GM10266 (cell line): Measurements from ENCODE around the gene NIPAL1.
"Not testable (repeated sequence)": the region's sequence is repeated elsewhere in the genome, so short reads cannot be mapped to it uniquely, and the experiment has no call there.

ENCODE experiments used
- DNase-seq: peaks from one replicate; pipeline ENCODE4 v3.0.0; 2012; ENCODE audit errors: extremely low spot score
- TF ChIP-seq, protein P1 (sequence below): IDR thresholded peaks from 2 replicates; pipeline ENCODE4 v1.5.1; 2012; ENCODE audit warnings: mild to moderate bottlenecking, low read depth; ENCODE audit not compliant: control insufficient read depth, insufficient read depth; ENCODE audit errors: missing control alignments

The NIPAL1 gene

DNA sequence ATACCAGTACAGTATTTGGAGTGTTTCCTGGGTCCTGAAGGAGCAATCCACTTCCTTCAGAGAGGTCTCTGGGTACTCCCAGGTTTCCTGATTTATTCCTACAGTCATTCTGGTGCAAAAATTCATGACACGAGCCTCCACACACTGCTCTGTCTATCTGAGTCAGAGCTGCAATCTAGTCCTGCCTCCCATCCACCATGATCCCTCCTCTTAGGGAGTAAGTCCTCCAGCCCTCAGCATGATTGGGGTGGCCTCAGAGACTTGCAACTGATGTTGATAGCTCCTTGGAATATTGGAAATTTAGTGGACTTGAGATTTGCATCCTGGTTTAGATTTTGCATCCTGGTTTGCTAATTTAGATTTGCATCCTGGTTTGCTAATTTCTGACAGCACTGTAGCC lies 20.6 kb upstream of the NIPAL1 start:
- TF ChIP-seq, protein P1, sequence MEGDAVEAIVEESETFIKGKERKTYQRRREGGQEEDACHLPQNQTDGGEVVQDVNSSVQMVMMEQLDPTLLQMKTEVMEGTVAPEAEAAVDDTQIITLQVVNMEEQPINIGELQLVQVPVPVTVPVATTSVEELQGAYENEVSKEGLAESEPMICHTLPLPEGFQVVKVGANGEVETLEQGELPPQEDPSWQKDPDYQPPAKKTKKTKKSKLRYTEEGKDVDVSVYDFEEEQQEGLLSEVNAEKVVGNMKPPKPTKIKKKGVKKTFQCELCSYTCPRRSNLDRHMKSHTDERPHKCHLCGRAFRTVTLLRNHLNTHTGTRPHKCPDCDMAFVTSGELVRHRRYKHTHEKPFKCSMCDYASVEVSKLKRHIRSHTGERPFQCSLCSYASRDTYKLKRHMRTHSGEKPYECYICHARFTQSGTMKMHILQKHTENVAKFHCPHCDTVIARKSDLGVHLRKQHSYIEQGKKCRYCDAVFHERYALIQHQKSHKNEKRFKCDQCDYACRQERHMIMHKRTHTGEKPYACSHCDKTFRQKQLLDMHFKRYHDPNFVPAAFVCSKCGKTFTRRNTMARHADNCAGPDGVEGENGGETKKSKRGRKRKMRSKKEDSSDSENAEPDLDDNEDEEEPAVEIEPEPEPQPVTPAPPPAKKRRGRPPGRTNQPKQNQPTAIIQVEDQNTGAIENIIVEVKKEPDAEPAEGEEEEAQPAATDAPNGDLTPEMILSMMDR = no peak
- DNase-seq = no peak

DNA sequence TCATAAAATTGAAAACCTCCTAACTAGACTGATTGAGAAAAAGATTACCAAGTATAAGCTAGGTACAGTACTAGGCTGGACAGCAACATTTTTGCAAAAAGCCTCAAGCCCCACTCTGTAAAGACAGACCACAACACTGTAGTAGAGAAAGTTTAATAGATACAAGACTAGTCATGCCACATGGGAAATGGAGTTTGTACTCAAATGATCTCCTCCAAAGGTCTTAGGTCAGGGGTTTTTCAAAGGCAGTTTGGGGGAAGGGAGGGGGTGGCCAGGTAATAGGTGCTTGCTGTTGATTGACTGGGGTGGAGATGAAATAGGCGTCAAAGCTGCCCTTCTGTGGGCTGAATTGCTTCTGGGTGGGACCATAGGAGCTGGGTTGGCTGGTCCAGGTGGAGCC lies 14.3 kb upstream of the NIPAL1 start:
- no peak for DNase-seq
- TF ChIP-seq, protein P1 = no peak

DNA sequence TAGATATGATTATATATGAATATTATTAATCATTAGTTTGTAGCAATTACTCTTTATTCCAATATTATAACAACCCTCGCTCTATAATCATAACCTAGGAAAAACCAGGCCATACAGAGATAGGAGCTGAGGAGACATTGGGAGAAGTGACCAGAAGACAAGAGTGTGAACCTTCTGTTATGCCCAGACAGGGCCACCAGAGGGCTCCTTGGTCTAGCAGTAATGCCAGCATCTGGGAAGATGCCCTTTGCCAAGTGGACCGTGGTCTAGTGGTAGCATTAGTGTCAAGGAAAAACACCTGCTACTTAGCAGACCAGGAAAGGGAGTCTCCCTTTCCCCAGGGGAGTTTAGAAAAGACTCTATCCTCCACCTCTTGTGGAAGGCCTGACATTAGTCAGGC lies 13.0 kb upstream of the NIPAL1 start:
- TF ChIP-seq, protein P1 = peak; percentile 66
- DNase-seq = not testable (repeated sequence)

DNA sequence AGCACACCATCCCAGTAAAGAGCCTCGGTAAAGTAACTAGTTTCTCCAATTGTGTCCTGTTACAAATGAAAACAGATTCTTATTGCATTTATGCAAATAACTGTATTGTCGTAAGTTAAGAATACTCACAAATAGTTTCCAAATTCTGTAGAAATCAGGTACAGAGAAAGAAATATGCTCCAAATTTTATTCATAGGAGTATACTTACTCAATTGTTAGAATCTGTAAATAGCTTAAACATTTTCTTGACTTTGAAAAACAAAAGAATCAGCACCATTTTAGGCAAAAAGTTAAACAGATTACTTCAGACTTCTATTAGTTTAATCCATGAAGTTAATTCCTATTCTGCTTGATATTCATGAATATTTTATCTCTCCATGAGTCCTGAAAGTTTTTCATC lies 10.8 kb upstream of the NIPAL1 start:
- no peak for DNase-seq
- TF ChIP-seq, protein P1 = no peak

DNA sequence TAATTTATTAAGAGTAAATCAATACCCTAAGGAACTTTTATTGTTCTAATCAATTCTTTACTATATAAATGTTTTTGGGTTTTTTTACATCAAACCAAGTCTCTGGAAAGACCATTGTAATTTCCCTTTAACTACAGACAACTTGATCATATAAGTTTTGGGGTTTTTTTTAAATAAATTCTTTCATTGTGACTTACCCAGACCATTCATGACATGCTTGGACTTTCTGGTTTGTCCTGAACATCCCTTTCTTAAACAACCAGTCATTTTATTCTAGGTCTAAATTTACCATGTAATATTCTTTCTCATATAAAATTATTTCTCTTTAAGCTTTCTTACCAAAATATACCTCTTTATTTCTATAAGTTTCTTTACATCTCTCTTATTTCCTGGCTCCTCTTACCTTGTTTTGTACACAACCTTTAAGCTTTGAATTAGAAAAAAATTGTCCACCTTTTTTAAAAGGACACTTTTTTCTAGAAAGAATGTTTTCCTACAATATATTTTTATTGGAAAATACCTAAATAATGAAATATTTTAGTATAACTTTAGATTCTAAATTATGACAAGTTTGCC lies 8.5 kb upstream of the NIPAL1 start:
- TF ChIP-seq, protein P1 = no peak
- no peak for DNase-seq

DNA sequence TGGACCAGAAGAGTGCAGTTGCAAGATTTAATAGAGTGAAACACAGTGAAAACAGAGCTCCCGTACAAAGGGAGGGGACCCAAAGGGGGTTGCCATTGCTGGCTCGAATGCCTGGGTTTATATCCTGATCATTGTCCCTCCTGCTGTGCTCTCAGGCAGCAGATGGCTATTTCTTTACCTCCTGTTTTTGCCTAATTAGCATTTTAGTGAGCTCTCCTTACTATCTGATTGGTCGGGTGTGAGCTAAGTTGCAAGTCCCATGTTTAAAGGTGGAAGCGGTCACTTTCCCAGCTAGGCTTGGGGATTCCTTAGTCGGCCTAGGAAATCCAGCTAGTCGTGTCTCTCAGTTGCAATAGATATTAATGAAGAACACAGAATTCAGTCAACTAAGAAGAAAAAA lies 5.7 kb upstream of the NIPAL1 start:
- DNase-seq = not testable (repeated sequence)

DNA sequence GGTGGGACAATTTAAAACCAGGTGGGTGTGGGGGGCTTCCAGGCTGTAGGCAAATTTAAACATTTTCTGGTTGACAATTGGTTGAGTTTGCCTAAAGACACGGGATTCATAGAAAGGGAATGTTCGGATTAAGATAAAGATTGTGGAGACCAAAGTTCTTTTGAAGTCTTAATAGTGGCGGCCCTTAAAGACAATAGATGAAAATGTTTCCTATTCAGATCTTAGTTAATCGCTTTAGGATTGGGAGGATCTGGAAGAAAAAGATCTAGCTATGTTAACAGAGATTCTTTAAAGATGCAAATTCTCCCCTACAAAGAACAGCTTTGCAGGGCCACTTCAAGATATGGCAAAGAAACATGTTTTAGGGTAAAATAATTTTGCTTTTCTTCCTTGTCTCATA lies 4.8 kb upstream of the NIPAL1 start:
- TF ChIP-seq, protein P1 = no peak
- no peak for DNase-seq

DNA sequence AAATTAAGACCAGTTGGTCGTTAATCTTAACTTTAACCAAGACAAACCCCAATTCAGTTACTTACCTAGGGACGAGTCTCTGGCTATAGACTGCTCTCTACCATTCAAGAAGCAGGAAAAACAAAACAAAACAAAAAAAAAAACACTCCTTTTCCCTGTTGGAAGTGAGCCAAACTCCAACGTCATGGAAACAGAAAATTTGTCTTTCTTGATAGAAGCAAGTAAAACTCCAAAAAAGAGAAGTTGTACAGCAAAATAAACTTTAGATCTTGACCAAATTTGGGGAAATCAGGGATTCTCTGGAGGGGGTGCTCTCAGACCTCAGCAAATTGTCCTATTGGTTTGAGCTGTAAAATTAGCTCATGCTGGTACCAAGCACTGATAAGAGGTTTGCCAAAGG lies 3.7 kb upstream of the NIPAL1 start:
- no peak for DNase-seq
- TF ChIP-seq, protein P1 = no peak
